HepG2 (cell line): ENCODE results near the gene CASP3. TPM values are rescaled to one million over a fixed set of nuclear protein-coding genes. Genes with fewer than 3 reads are reported as not detected.

Source experiments
- AHDC1 ChIP-seq: sonication (generic); formaldehyde crosslinking; IDR thresholded peaks from 2 replicates; pipeline ENCODE4 v1.5.1; 2020; ENCODE audit warnings: mild to moderate bottlenecking, missing genetic modification reagents, borderline replicate concordance
- JUN ChIP-seq: sonication (generic); formaldehyde crosslinking; IDR thresholded peaks from 2 replicates; pipeline ENCODE4 v1.4.0; 2020; ENCODE audit warnings: mild to moderate bottlenecking, missing genetic modification reagents
- KMT2B ChIP-seq: IDR thresholded peaks from 2 replicates; pipeline ENCODE4 v1.6.1; 2016; ENCODE audit warnings: missing genetic modification reagents, missing compliant biosample characterization
- MLX ChIP-seq: IDR thresholded peaks from 2 replicates; pipeline ENCODE4 v1.6.1; 2016
- NR2F1 ChIP-seq, 2 experiments: fragments of 450-650 bp in 1 of 2; formaldehyde crosslinking in 1 of 2; IDR thresholded peaks; 2 replicates each; pipeline versions ENCODE4 v1.5.0 to v1.6.1; 2016 to 2020; ENCODE audit warnings: mild to moderate bottlenecking in 1 of 2, missing compliant biosample characterization in 1 of 2, missing genetic modification reagents in 1 of 2, moderate library complexity in 1 of 2
- NR2F6 ChIP-seq, 2 experiments: IDR thresholded peaks; 2 replicates each; pipeline ENCODE4 v1.6.1; 2016; ENCODE audit warnings: antibody characterized with exemption in 1 of 2, mild to moderate bottlenecking in 1 of 2
- PAF1 ChIP-seq: IDR thresholded peaks from 2 replicates; pipeline ENCODE4 v1.6.1; 2016; ENCODE audit warnings: missing genetic modification reagents, missing compliant biosample characterization
- REPIN1 ChIP-seq: sonication (generic); formaldehyde crosslinking; IDR thresholded peaks from 2 replicates; pipeline ENCODE4 v1.8.0; 2022; ENCODE audit warnings: missing genetic modification reagents, low read depth, mild to moderate bottlenecking, borderline replicate concordance
- ZBTB2 ChIP-seq: sonication (generic); formaldehyde crosslinking; IDR thresholded peaks from 2 replicates; pipeline ENCODE4 v1.8.0; 2022; ENCODE audit warnings: low read depth, missing genetic modification reagents
- ZNF331 ChIP-seq: sonication (generic); formaldehyde crosslinking; IDR thresholded peaks from 2 replicates; pipeline ENCODE4 v1.4.0; 2020; ENCODE audit warnings: missing genetic modification reagents
- ZNF460 ChIP-seq: sonication (generic); formaldehyde crosslinking; IDR thresholded peaks from 2 replicates; pipeline ENCODE4 v1.5.1; 2020; ENCODE audit warnings: missing genetic modification reagents, mild to moderate bottlenecking, borderline replicate concordance
- ZNF552 ChIP-seq: sonication (generic); formaldehyde crosslinking; IDR thresholded peaks from 2 replicates; pipeline ENCODE4 v1.9.0; 2022; ENCODE audit warnings: missing genetic modification reagents, mild to moderate bottlenecking, borderline replicate concordance
- polyA plus RNA-seq, 8 experiments: library from polyadenylated mRNA; depleted of rRNA in 3 of 8; stranded (reverse) in 7 of 8; unstranded in 1 of 8; fragments of >200 nt; fragmentation: Illumina TruSeq in 4 of 8; extraction: Trizol in 4 of 8; gene quantifications; 2 replicates each; pipeline versions ENCODE4 v1.2.1 to v1.2.3, GENCODE V29; 2011 to 2016; ENCODE audit warnings: low read depth in 4 of 8, missing spikeins in 1 of 8, mixed read lengths in 1 of 8; ENCODE audit not compliant: insufficient read depth in 1 of 8
- total RNA-seq, 5 experiments: library from RNA; depleted of rRNA; stranded (reverse); fragments of >200 nt; fragmentation: Illumina TruSeq; extraction: Trizol; gene quantifications; 2 replicates each; pipeline ENCODE4 v1.2.3, GENCODE V29; 2016; ENCODE audit warnings: low read depth in 1 of 5

Gene CASP3
- total and polyA plus RNA-seq, 2 of the 13 experiments (the other 11 are each of a cell fraction or from before 2014, with no cell fraction given) = 26.0 to 77.8 TPM

DNA sequence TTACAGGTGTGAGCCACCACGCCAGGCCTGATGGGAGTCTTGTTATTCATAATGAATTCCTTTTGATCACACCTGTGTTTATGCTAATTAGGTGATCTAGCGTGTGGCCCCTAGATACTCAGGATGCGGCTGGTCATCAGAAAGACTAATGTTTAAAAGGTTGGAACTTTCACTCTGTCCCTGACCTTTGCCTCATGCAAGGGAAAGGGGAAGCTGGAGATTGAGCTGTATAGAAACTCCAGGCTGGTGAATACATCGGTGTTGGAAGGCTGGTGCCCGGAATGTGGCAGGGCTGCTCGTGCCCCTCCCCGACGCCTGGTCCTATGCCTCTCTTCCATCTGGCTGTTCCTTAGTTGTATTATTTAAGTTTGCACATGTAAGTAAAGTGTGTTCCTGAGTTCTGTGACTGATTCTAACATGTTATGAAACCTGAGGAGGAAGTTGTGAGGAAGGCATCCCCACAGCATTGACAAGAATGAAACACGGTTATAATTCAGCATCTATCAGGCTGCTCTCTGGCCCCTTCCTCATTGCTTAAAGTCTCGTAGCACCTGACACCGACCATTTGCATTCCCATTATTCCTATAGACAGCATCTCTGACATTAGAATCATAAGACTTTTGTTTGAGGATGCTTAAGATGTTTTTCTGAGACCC is 28.9 kb downstream of the CASP3 start (continued):
- TF ChIP-seq AHDC1 (CRISPR knock-in tag) = no peak
- TF ChIP-seq MLX = no peak
- TF ChIP-seq ZNF460 = 0 out of 2 replicates have a peak, but pooled peaks have one; percentile 35
- TF ChIP-seq JUN (CRISPR knock-in tag) = no peak
- TF ChIP-seq ZNF552 (CRISPR knock-in tag) = no peak
- TF ChIP-seq NR2F1 (CRISPR knock-in tag; IDR thresholded peaks at IDR 0.05) = peak in 1 of 2 experiments; percentile 22; a peak in 1 of 4 replicates
- no peak for TF ChIP-seq ZNF331 (CRISPR knock-in tag)
- 0 out of 2 replicates have a peak, but pooled peaks have one; percentile 41 for TF ChIP-seq REPIN1 (CRISPR knock-in tag)
- no peak for TF ChIP-seq ZBTB2 (CRISPR knock-in tag)
- no peak for TF ChIP-seq KMT2B (CRISPR knock-in tag)
- TF ChIP-seq NR2F6 (IDR thresholded peaks at IDR 0.05) = 0 out of 2 replicates have a peak, but pooled peaks have one; percentile 18
- 0 out of 2 replicates have a peak, but pooled peaks have one; percentile 14 for TF ChIP-seq NR2F6 (CRISPR knock-in tag; IDR thresholded peaks at IDR 0.05)
- TF ChIP-seq PAF1 (CRISPR knock-in tag) = no peak
